ENCODE data around the gene ERG.

DNA sequence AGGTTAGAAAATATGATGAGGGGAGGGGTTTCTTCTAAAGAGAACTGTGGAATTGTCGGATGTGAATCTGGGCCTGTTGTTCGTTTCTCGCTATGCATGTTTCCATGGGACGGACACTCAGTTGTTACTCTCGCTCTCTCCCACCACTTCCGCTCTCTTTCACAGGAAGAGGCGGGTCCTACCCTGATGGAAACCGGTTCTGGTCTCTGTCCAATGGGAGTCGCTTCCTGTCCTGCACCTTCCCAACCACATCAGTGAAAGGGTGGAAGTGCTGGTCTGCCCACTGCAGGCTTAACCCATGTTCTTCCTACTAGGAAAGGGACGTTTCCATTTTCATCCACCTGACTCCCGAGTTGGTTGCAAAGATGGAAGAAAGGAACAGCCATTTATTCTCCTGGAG, 122.0 kb downstream of the ERG start:
- TF ChIP-seq POLR2A (IDR thresholded peaks at IDR 0.05; ENCODE audit: low read depth, low read length) = no peak
- no peak for TF ChIP-seq TAF1 (IDR thresholded peaks at IDR 0.05; ENCODE audit: low read depth, low read length)
- no peak for TF ChIP-seq POU2F2 (IDR thresholded peaks at IDR 0.05; ENCODE audit: low read depth, low read length)
